ENCODE results near the gene SESN1. TPM values are rescaled to one million over a fixed set of nuclear protein-coding genes. Genes with fewer than 3 reads are reported as not detected.

The SESN1 gene
- polyA plus RNA-seq, 1 experiment, result 9.1 TPM

DNA sequence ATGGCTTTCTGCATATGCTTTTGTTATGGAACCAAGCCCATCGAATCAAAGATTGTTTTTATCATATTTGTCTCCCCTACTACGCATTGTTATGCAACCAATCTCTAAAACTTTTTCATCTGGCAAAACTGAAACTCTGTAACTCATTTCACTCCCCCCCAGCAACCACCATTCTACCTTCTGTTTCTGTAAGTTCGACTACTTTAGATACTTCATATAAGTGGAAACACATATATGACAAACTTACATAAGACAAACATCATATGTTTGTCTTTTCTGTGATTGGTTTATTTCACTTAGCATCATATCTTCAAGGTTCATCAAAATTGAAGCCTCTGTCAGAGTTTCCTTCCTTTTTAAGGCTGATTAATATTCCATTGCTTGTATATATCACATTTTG lies 35.4 kb upstream of the SESN1 start:
- CTCF ChIA-PET, result no interaction called here
- DNase-seq (ENCODE audit: low read depth), result no peak
- Histone ChIP-seq H3K36me3 (ENCODE audit: control insufficient read depth, insufficient read depth, low read length) (no peaks in the 10 kb centered on the region; the same call in 1 of the 2 replicates), H3K27me3 (ENCODE audit: control insufficient read depth, insufficient read depth, low read length) (no peaks in the 10 kb centered on the region), H3K4me3 (ENCODE audit: low read depth, low read length) (no peak overlapping the region)
- POLR2A ChIA-PET, result no interaction called here
- TF ChIP-seq, protein P1, sequence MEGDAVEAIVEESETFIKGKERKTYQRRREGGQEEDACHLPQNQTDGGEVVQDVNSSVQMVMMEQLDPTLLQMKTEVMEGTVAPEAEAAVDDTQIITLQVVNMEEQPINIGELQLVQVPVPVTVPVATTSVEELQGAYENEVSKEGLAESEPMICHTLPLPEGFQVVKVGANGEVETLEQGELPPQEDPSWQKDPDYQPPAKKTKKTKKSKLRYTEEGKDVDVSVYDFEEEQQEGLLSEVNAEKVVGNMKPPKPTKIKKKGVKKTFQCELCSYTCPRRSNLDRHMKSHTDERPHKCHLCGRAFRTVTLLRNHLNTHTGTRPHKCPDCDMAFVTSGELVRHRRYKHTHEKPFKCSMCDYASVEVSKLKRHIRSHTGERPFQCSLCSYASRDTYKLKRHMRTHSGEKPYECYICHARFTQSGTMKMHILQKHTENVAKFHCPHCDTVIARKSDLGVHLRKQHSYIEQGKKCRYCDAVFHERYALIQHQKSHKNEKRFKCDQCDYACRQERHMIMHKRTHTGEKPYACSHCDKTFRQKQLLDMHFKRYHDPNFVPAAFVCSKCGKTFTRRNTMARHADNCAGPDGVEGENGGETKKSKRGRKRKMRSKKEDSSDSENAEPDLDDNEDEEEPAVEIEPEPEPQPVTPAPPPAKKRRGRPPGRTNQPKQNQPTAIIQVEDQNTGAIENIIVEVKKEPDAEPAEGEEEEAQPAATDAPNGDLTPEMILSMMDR (IDR thresholded peaks at IDR 0.05; ENCODE audit: insufficient read depth, low read depth, low read length), result no peak

DNA sequence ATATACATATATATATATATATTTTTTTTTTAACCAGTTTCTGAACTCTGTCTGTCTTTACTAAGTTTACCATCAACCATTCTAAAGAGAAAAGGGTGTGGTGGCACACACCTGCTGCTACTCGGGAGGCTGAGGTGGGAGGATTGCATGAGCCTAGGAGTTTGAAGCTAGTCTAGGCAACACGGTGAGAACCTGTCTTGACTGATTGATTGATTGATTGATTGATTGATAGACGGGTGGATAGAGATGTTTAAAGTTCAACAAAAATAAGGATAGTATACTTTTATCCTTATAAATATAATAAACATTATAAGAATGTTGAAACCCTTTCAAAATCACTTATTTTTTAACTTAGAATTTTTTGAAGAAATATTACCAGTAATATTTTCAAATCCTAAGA lies 30.9 kb upstream of the SESN1 start:
- no peak for DNase-seq (ENCODE audit: low read depth)
- POLR2A ChIA-PET, result no interaction called here
- CTCF ChIA-PET, result no interaction called here
- no peaks in the 10 kb centered on the region for H3K27me3 ChIP-seq (ENCODE audit: control insufficient read depth, insufficient read depth, low read length)
- no peak overlapping the region for H3K4me3 ChIP-seq (ENCODE audit: low read depth, low read length)
- no peaks in the 10 kb centered on the region; the same call in 1 of the 2 replicates for H3K36me3 ChIP-seq (ENCODE audit: control insufficient read depth, insufficient read depth, low read length)
- TF ChIP-seq, protein P1 (IDR thresholded peaks at IDR 0.05; ENCODE audit: insufficient read depth, low read depth, low read length), result no peak

DNA sequence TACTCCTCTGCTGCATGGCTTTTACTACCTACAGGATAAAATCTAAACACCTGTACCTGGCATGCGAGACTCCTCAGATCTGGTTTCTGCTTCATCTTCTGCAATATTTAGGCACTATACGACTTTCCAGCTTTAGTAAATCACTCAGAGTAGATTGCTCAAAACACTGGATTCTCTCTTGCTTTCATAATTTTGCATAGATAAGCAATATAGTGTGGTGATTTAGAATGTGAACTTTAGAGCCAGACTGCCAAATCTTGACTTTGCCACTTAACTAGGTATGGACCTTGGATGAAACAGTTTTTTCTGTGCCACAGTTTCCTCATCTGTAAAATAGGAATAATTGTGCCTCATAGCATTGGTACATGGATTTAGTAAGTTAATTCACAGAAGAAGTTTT lies 29.6 kb upstream of the SESN1 start:
- DNase-seq (ENCODE audit: low read depth), result no peak
- POLR2A ChIA-PET, result no interaction called here
- H3K27me3 ChIP-seq (ENCODE audit: control insufficient read depth, insufficient read depth, low read length), result no peaks in the 10 kb centered on the region
- H3K4me3 ChIP-seq (ENCODE audit: low read depth, low read length), result no peak overlapping the region
- TF ChIP-seq, protein P1 (IDR thresholded peaks at IDR 0.05; ENCODE audit: insufficient read depth, low read depth, low read length), result no peak
- no peaks in the 10 kb centered on the region; the same call in 1 of the 2 replicates for H3K36me3 ChIP-seq (ENCODE audit: control insufficient read depth, insufficient read depth, low read length)
- CTCF ChIA-PET, result no interaction called here

DNA sequence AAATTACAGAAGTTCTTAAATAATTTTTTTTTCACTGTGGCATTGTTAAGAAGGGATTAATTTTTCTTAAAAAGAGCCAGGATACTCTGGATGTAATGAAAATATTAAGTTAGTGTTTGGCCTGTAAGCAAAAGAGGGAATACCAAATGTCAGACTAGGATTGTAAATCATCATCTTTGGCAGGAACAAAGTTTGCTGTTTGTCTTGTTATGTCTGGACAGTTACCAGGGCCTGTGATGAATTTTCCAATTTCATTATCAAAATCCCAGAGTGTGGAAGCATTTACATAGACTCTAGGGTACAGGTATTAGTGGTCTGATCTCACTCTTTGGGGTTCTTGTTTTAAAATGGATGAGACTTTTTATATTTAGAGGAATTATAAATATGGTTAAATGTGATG lies 26.8 kb upstream of the SESN1 start:
- Histone ChIP-seq H3K36me3 (ENCODE audit: control insufficient read depth, insufficient read depth, low read length) (no peaks in the 10 kb centered on the region; the same call in 1 of the 2 replicates), H3K27me3 (ENCODE audit: control insufficient read depth, insufficient read depth, low read length) (no peaks in the 10 kb centered on the region), H3K4me3 (ENCODE audit: low read depth, low read length) (no peak overlapping the region)
- CTCF ChIA-PET, result interaction anchor here (1.3 kb wide), 1 partner anchor 22 kb away, joined by 3 read pairs; no protein-coding TSS in a partner anchor
- no peak for DNase-seq (ENCODE audit: low read depth)
- POLR2A ChIA-PET, result interaction anchor here (0.5 kb wide), 1 partner anchor 263 kb away, joined by 3 read pairs; no protein-coding TSS in a partner anchor
- TF ChIP-seq, protein P1 (IDR thresholded peaks at IDR 0.05; ENCODE audit: insufficient read depth, low read depth, low read length), result no peak

DNA sequence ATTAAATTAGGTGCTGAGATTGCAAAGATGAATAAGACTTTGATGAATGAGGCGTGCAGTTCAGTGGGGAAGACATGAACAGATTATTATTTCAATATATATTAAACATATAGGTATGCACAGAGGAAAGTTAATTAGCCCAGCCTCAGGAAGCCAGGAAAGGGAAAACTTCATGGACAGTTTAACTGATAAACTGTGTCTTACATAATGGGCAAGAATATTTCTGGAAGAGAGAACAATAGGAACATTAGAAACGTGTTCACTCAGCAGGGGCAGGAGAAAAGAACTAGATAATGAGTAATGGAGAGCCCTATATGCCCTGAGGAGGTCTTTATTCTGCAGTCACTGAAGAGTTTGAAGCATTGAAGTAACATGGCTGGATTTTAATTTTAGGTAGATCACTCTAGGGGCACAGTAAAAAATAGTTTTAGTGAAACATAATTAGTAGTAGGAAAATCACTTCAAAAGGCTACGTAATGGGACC lies 24.3 kb upstream of the SESN1 start:
- POLR2A ChIA-PET, result no interaction called here
- no peak for DNase-seq (ENCODE audit: low read depth)

More for the DNA sequence above, 24.3 kb upstream of the SESN1 start:
- H3K27me3 ChIP-seq (ENCODE audit: control insufficient read depth, insufficient read depth, low read length), result no peaks in the 10 kb centered on the region
- TF ChIP-seq, protein P1 (IDR thresholded peaks at IDR 0.05; ENCODE audit: insufficient read depth, low read depth, low read length), result no peak
- H3K36me3 ChIP-seq (ENCODE audit: control insufficient read depth, insufficient read depth, low read length), result no peaks in the 10 kb centered on the region; the same call in 1 of the 2 replicates
- CTCF ChIA-PET, result interaction anchor here (0.8 kb wide), 1 partner anchor 264 kb away, joined by 3 read pairs; no protein-coding TSS in a partner anchor
- no peak overlapping the region for H3K4me3 ChIP-seq (ENCODE audit: low read depth, low read length)
